GM03348 (cell line): ENCODE measurements around the gene TXNDC8.
"Not testable (repeated sequence)": the region's sequence is repeated elsewhere in the genome, so short reads cannot be mapped to it uniquely, and the experiment has no call there.

Experiments used
- DNase-seq: peaks from one replicate; pipeline ENCODE4 v3.0.0; 2012; ENCODE audit warnings: low spot score

Gene TXNDC8

GRCh38 chr9:110327716-110328115 is 9.9 kb downstream of the TXNDC8 start:
- no peak for DNase-seq

GRCh38 chr9:110323818-110324217 is 13.8 kb downstream of the TXNDC8 start:
- DNase-seq, result no peak

- DNase-seq, result peak; percentile 22
Measured at GRCh38 chr9:110320651-110321445, 16.8 kb downstream of the TXNDC8 start.

GRCh38 chr9:110319781-110320492 is 17.7 kb downstream of the TXNDC8 start:
- no peak for DNase-seq

GRCh38 chr9:110317911-110318310 is 19.8 kb downstream of the TXNDC8 start:
- DNase-seq, result no peak

GRCh38 chr9:110316261-110317075 is 21.2 kb downstream of the TXNDC8 start:
- no peak for DNase-seq

GRCh38 chr9:110311978-110312377 is 25.7 kb downstream of the TXNDC8 start:
- DNase-seq, result not testable (repeated sequence)

- no peak for DNase-seq
Measured at GRCh38 chr9:110309681-110310080, 28.0 kb downstream of the TXNDC8 start.

- DNase-seq, result no peak
Measured at GRCh38 chr9:110308633-110309038, 29.0 kb downstream of the TXNDC8 start.

- no peak for DNase-seq
Measured at GRCh38 chr9:110307191-110307590, 30.5 kb downstream of the TXNDC8 start.

GRCh38 chr9:110303133-110303532 is 34.5 kb downstream of the TXNDC8 start:
- DNase-seq, result peak; percentile 54

GRCh38 chr9:110298043-110298605 is 39.5 kb downstream of the TXNDC8 start:
- DNase-seq, result no peak

GRCh38 chr9:110293248-110293647 is 44.4 kb downstream of the TXNDC8 start:
- no peak for DNase-seq

GRCh38 chr9:110291921-110292557 is 45.6 kb downstream of the TXNDC8 start:
- no peak for DNase-seq

GRCh38 chr9:110290001-110290400 is 47.7 kb downstream of the TXNDC8 start:
- no peak for DNase-seq

GRCh38 chr9:110288503-110288902 is 49.2 kb downstream of the TXNDC8 start:
- no peak for DNase-seq

- DNase-seq, result no peak
Measured at GRCh38 chr9:110287289-110287680, 50.4 kb downstream of the TXNDC8 start.

- DNase-seq, result no peak
Measured at GRCh38 chr9:110284211-110284844, 53.3 kb downstream of the TXNDC8 start.

GRCh38 chr9:110283751-110284150 is 53.9 kb downstream of the TXNDC8 start:
- no peak for DNase-seq

GRCh38 chr9:110282739-110283081 is 55.0 kb downstream of the TXNDC8 start:
- no peak for DNase-seq

GRCh38 chr9:110282018-110282738 is 55.5 kb downstream of the TXNDC8 start:
- DNase-seq, result peak; percentile 9
